Endodermal cell (in vitro differentiated cells): ENCODE measurements around the gene TMEM258. TPM values are rescaled to one million over a fixed set of nuclear protein-coding genes. Genes with fewer than 3 reads are reported as not detected.

Experiments used
- DNase-seq: peaks from one replicate; pipeline ENCODE4 v3.0.0-alpha.2; 2017
- H3K27ac ChIP-seq: 2 replicates; pipeline ENCODE4 v1.5.1; 2013; ENCODE audit warnings: mild to moderate bottlenecking, low read depth, low read length, moderate library complexity
- H3K27me3 ChIP-seq: 2 replicates; pipeline ENCODE4 v1.6.1; 2013; ENCODE audit warnings: mild to moderate bottlenecking, low read length, moderate library complexity; ENCODE audit not compliant: insufficient read depth, control insufficient read depth, poor library complexity, severe bottlenecking
- H3K36me3 ChIP-seq: 2 replicates; pipeline ENCODE4 v1.7.0; 2013; ENCODE audit warnings: mild to moderate bottlenecking, low read length, moderate library complexity; ENCODE audit not compliant: control insufficient read depth, insufficient read depth
- H3K4me1 ChIP-seq: one replicate; pipeline ENCODE4 v1.7.0; 2013; ENCODE audit warnings: low read length; ENCODE audit not compliant: control insufficient read depth, insufficient read depth
- H3K4me3 ChIP-seq: 2 replicates; pipeline ENCODE4 v1.5.1; 2013; ENCODE audit warnings: mild to moderate bottlenecking, low read length, moderate library complexity
- H3K9ac ChIP-seq: 2 replicates; pipeline ENCODE4 v1.6.1; 2013; ENCODE audit warnings: mild to moderate bottlenecking, low read length, moderate library complexity; ENCODE audit not compliant: poor library complexity, severe bottlenecking; ENCODE audit errors: extremely low read depth
- H3K9me3 ChIP-seq: 2 replicates; pipeline ENCODE4 v1.6.1; 2013; ENCODE audit warnings: mild to moderate bottlenecking, low read length, moderate library complexity; ENCODE audit not compliant: control insufficient read depth
- H3K27ac Mint-ChIP-seq: 2 replicates; pipeline ENCODE4 v1.8.0; 2020; ENCODE audit warnings: mixed read lengths
- H3K27me3 Mint-ChIP-seq: 2 replicates; pipeline ENCODE4 v1.8.0; 2021; ENCODE audit warnings: mild to moderate bottlenecking, mixed read lengths; ENCODE audit not compliant: insufficient read depth
- H3K36me3 Mint-ChIP-seq: 2 replicates; pipeline ENCODE4 v1.8.0; 2020; ENCODE audit warnings: low read depth, mixed read lengths
- H3K4me1 Mint-ChIP-seq: 2 replicates; pipeline ENCODE4 v1.8.0; 2020; ENCODE audit warnings: mixed read lengths
- H3K4me3 Mint-ChIP-seq: 2 replicates; pipeline ENCODE4 v1.8.0; 2020; ENCODE audit warnings: mild to moderate bottlenecking, moderate library complexity, mixed read lengths
- H3K9me3 Mint-ChIP-seq: 2 replicates; pipeline ENCODE4 v1.8.0; 2020; ENCODE audit warnings: mild to moderate bottlenecking, mixed read lengths
- CTCF ChIP-seq: fragments of 200-600 bp; sonication (generic); conservative IDR thresholded peaks from 2 replicates; pipeline ENCODE4 v1.5.0; 2021; ENCODE audit warnings: antibody characterized with exemption, mild to moderate bottlenecking
- WGBS, 2 experiments: methylation state at CpG; one replicate each; pipeline versions ENCODE4 v1.1.5 to v1.1.7; 2013; ENCODE audit warnings: missing lambda C conversion rate in 2 of 2, mixed read lengths in 1 of 2; ENCODE audit not compliant: insufficient coverage in 1 of 2, insufficient read length in 1 of 2; 5-methylcytosine and 5-hydroxymethylcytosine counted together
- total RNA-seq, 2 donors: library from RNA; stranded (reverse); fragmentation: NEBNext Ultra II Directional in 1 of 2; extraction: Animal tissue kit (Norgen Biotek cat#: 25700) in 1 of 2; gene quantifications; 2 replicates in 1 of 2; 3 replicates in 1 of 2; pipeline ENCODE4 v1.2.1, GENCODE V29; 2021

The TMEM258 gene
- total RNA-seq, 2 donors from 2014 or later: 174 to 180 TPM

GRCh38 chr11:61769169-61769920 is 23.1 kb downstream of the TMEM258 start:
- H3K9ac ChIP-seq: no peak overlapping the region
- WGBS, 2 experiments: 83 to 89% methylated on average over 9 to 33 of the region's 33 CpGs
- Mint-ChIP-seq H3K27ac (peak overlapping the region; percentile 44), H3K4me3 (no peak overlapping the region), H3K4me1 (peaks cover 7% of the 10 kb centered on the region), H3K27me3 (no peaks in the 10 kb centered on the region), H3K36me3 (no peaks in the 10 kb centered on the region), H3K9me3 (no peaks in the 10 kb centered on the region)
- no peaks in the 10 kb centered on the region for H3K27me3 ChIP-seq
- no peak overlapping the region for H3K27ac ChIP-seq
- H3K4me1 ChIP-seq: no peaks in the 10 kb centered on the region
- H3K9me3 ChIP-seq: no peaks in the 10 kb centered on the region
- H3K36me3 ChIP-seq: no peaks in the 10 kb centered on the region
- H3K4me3 ChIP-seq: no peak overlapping the region
- peak; percentile 72 for TF ChIP-seq CTCF
- DNase-seq: no peak

GRCh38 chr11:61768376-61769076 is 23.9 kb downstream of the TMEM258 start:
- Histone ChIP-seq H3K27ac (no peak overlapping the region), H3K27me3 (no peaks in the 10 kb centered on the region), H3K9ac (no peak overlapping the region), H3K4me3 (no peak overlapping the region), H3K4me1 (peaks cover 2% of the 10 kb centered on the region), H3K36me3 (no peaks in the 10 kb centered on the region), H3K9me3 (no peaks in the 10 kb centered on the region)
- 86 to 98% methylated on average over 7 to 11 of the region's 11 CpGs for WGBS, 2 experiments
- Mint-ChIP-seq H3K36me3 (no peaks in the 10 kb centered on the region), H3K9me3 (no peaks in the 10 kb centered on the region), H3K27ac (peak overlapping the region; percentile 12), H3K4me1 (peaks cover 7% of the 10 kb centered on the region), H3K27me3 (no peaks in the 10 kb centered on the region), H3K4me3 (no peak overlapping the region)
- no peak for DNase-seq
- no peak for TF ChIP-seq CTCF

GRCh38 chr11:61766353-61766841 is 26.0 kb downstream of the TMEM258 start:
- Mint-ChIP-seq H3K9me3 (no peaks in the 10 kb centered on the region), H3K4me1 (peaks cover 14% of the 10 kb centered on the region), H3K36me3 (no peaks in the 10 kb centered on the region), H3K27me3 (no peaks in the 10 kb centered on the region), H3K27ac (peak overlapping the region; percentile 26), H3K4me3 (no peak overlapping the region)
- H3K4me3 ChIP-seq: no peak overlapping the region
- no peaks in the 10 kb centered on the region for H3K27me3 ChIP-seq
- 93 to 95% methylated on average over 9 to 13 of the region's 13 CpGs for WGBS, 2 experiments
- H3K9ac ChIP-seq: no peak overlapping the region
- H3K36me3 ChIP-seq: no peaks in the 10 kb centered on the region
- no peak overlapping the region for H3K27ac ChIP-seq
- H3K4me1 ChIP-seq: peaks cover 2% of the 10 kb centered on the region
- DNase-seq: no peak
- TF ChIP-seq CTCF: no peak
- no peaks in the 10 kb centered on the region for H3K9me3 ChIP-seq
